Measurements from ENCODE around the gene NRARP.

NRARP gene

GRCh38 chr9:137298401-137299202, 3.5 kb downstream of the NRARP start:
- H3K4me3 ChIP-seq (ENCODE audit: low read depth in 1 of 2, low read length in 2 of 2): peak overlapping the region; percentile 73 to 89
- H3K27ac ChIP-seq (ENCODE audit: low read depth, low read length): peak overlapping the region; percentile 87
- H3K36me3 ChIP-seq (ENCODE audit: control insufficient read depth in 1 of 2, insufficient read depth in 2 of 2, low read length in 2 of 2): no peaks in the 10 kb centered on the region
- peak overlapping the region; percentile 82 to 91 for H3K9ac ChIP-seq (ENCODE audit: low read depth in 1 of 2, low read length in 2 of 2)
- peaks cover 8 to 9% of the 10 kb centered on the region in 2 donors for H3K27me3 ChIP-seq (ENCODE audit: control insufficient read depth in 1 of 2, insufficient read depth in 2 of 2, low read length in 2 of 2)
- peaks cover 28 to 50% of the 10 kb centered on the region in 2 donors for H3K4me1 ChIP-seq (ENCODE audit: control insufficient read depth in 1 of 2, insufficient read depth in 2 of 2, low read length in 2 of 2)
- no peaks in the 10 kb centered on the region for H3K9me3 ChIP-seq (ENCODE audit: control insufficient read depth in 1 of 2, low read length in 2 of 2)

- Histone ChIP-seq H3K27me3 (ENCODE audit: control insufficient read depth in 1 of 2, insufficient read depth in 2 of 2, low read length in 2 of 2) (peaks cover 8 to 9% of the 10 kb centered on the region in 2 donors), H3K9ac (ENCODE audit: low read depth in 1 of 2, low read length in 2 of 2) (peak overlapping the region; percentile 82 to 91), H3K36me3 (ENCODE audit: control insufficient read depth in 1 of 2, insufficient read depth in 2 of 2, low read length in 2 of 2) (no peaks in the 10 kb centered on the region), H3K4me1 (ENCODE audit: control insufficient read depth in 1 of 2, insufficient read depth in 2 of 2, low read length in 2 of 2) (peaks cover 24 to 49% of the 10 kb centered on the region in 2 donors), H3K9me3 (ENCODE audit: control insufficient read depth in 1 of 2, low read length in 2 of 2) (no peaks in the 10 kb centered on the region), H3K27ac (ENCODE audit: low read depth, low read length) (peak overlapping the region; percentile 87), H3K4me3 (ENCODE audit: low read depth in 1 of 2, low read length in 2 of 2) (peak overlapping the region; percentile 73 to 89)
Observed at GRCh38 chr9:137297966-137298365, 4.1 kb downstream of the NRARP start.

GRCh38 chr9:137296670-137297664, 5.1 kb downstream of the NRARP start:
- peaks cover 8 to 9% of the 10 kb centered on the region in 2 donors for H3K27me3 ChIP-seq (ENCODE audit: control insufficient read depth in 1 of 2, insufficient read depth in 2 of 2, low read length in 2 of 2)
- H3K4me3 ChIP-seq (ENCODE audit: low read depth in 1 of 2, low read length in 2 of 2): peak overlapping the region; percentile 72 to 74
- no peaks in the 10 kb centered on the region for H3K36me3 ChIP-seq (ENCODE audit: control insufficient read depth in 1 of 2, insufficient read depth in 2 of 2, low read length in 2 of 2)
- H3K4me1 ChIP-seq (ENCODE audit: control insufficient read depth in 1 of 2, insufficient read depth in 2 of 2, low read length in 2 of 2): peaks cover 25 to 47% of the 10 kb centered on the region in 2 donors
- H3K27ac ChIP-seq (ENCODE audit: low read depth, low read length): peak overlapping the region; percentile 96
- peak overlapping the region; percentile 80 to 91 for H3K9ac ChIP-seq (ENCODE audit: low read depth in 1 of 2, low read length in 2 of 2)
- no peaks in the 10 kb centered on the region for H3K9me3 ChIP-seq (ENCODE audit: control insufficient read depth in 1 of 2, low read length in 2 of 2)

- H3K27ac ChIP-seq (ENCODE audit: low read depth, low read length): peak overlapping the region; percentile 96
- H3K4me3 ChIP-seq (ENCODE audit: low read depth in 1 of 2, low read length in 2 of 2): peak overlapping the region; percentile 72 to 74
- H3K27me3 ChIP-seq (ENCODE audit: control insufficient read depth in 1 of 2, insufficient read depth in 2 of 2, low read length in 2 of 2): peaks cover 8 to 9% of the 10 kb centered on the region in 2 donors
- peak overlapping the region; percentile 80 to 91 for H3K9ac ChIP-seq (ENCODE audit: low read depth in 1 of 2, low read length in 2 of 2)
- H3K36me3 ChIP-seq (ENCODE audit: control insufficient read depth in 1 of 2, insufficient read depth in 2 of 2, low read length in 2 of 2): no peaks in the 10 kb centered on the region
- H3K4me1 ChIP-seq (ENCODE audit: control insufficient read depth in 1 of 2, insufficient read depth in 2 of 2, low read length in 2 of 2): peaks cover 25 to 43% of the 10 kb centered on the region in 2 donors
- no peaks in the 10 kb centered on the region for H3K9me3 ChIP-seq (ENCODE audit: control insufficient read depth in 1 of 2, low read length in 2 of 2)
Observed at GRCh38 chr9:137295849-137296669, 6.0 kb downstream of the NRARP start.

- Histone ChIP-seq H3K27me3 (ENCODE audit: control insufficient read depth in 1 of 2, insufficient read depth in 2 of 2, low read length in 2 of 2) (peaks cover 8 to 9% of the 10 kb centered on the region in 2 donors), H3K9me3 (ENCODE audit: control insufficient read depth in 1 of 2, low read length in 2 of 2) (no peaks in the 10 kb centered on the region), H3K36me3 (ENCODE audit: control insufficient read depth in 1 of 2, insufficient read depth in 2 of 2, low read length in 2 of 2) (no peaks in the 10 kb centered on the region), H3K4me1 (ENCODE audit: control insufficient read depth in 1 of 2, insufficient read depth in 2 of 2, low read length in 2 of 2) (peaks cover 25 to 43% of the 10 kb centered on the region in 2 donors), H3K9ac (ENCODE audit: low read depth in 1 of 2, low read length in 2 of 2) (peak overlapping the region in 1 of 2 donors; percentile 51), H3K4me3 (ENCODE audit: low read depth in 1 of 2, low read length in 2 of 2) (peak overlapping the region in 1 of 2 donors; percentile 15), H3K27ac (ENCODE audit: low read depth, low read length) (peak overlapping the region; percentile 96)
Observed at GRCh38 chr9:137295238-137295811, 6.7 kb downstream of the NRARP start.

DNA sequence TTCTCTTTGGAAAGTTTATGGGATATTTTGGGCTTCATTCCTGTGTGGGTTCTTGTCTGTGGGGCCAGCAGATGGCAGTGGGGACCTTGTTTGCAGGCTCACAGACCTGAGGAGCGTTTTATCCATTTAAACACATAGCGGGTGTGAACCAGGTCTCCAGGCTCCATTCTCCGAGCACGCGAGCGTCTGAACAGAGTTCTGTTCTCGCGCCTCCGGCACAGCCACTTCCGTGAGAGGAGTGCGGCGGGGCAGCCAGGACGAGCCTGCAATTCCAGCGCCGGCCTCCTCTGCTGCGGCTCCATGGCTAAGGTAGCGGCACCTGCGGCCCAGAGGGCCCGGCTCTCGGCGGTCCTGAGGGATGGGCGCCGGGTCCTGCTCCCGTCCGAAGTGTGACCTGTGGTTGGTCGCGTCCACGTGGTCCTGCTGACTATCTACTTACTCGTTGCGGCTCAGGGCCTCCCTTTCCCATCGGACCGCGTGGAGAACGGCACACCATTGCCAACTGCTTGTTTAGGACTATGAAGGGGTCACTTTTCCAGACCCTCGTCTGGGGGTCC, 7.3 kb downstream of the NRARP start:
- H3K27ac ChIP-seq (ENCODE audit: low read depth, low read length): peak overlapping the region; percentile 90

GRCh38 chr9:137294091-137294680, 7.9 kb downstream of the NRARP start:
- Histone ChIP-seq H3K4me3 (ENCODE audit: low read depth in 1 of 2, low read length in 2 of 2) (peak overlapping the region in 1 of 2 donors; percentile 2), H3K9ac (ENCODE audit: low read depth in 1 of 2, low read length in 2 of 2) (peak overlapping the region; percentile 6 to 57), H3K4me1 (ENCODE audit: control insufficient read depth in 1 of 2, insufficient read depth in 2 of 2, low read length in 2 of 2) (peaks cover 25 to 41% of the 10 kb centered on the region in 2 donors), H3K36me3 (ENCODE audit: control insufficient read depth in 1 of 2, insufficient read depth in 2 of 2, low read length in 2 of 2) (no peaks in the 10 kb centered on the region), H3K9me3 (ENCODE audit: control insufficient read depth in 1 of 2, low read length in 2 of 2) (no peaks in the 10 kb centered on the region), H3K27me3 (ENCODE audit: control insufficient read depth in 1 of 2, insufficient read depth in 2 of 2, low read length in 2 of 2) (peaks cover 8 to 9% of the 10 kb centered on the region in 2 donors), H3K27ac (ENCODE audit: low read depth, low read length) (peak overlapping the region; percentile 90)

More for the DNA sequence above, 7.3 kb downstream of the NRARP start:
- Histone ChIP-seq H3K4me1 (ENCODE audit: control insufficient read depth in 1 of 2, insufficient read depth in 2 of 2, low read length in 2 of 2) (peaks cover 25 to 43% of the 10 kb centered on the region in 2 donors), H3K36me3 (ENCODE audit: control insufficient read depth in 1 of 2, insufficient read depth in 2 of 2, low read length in 2 of 2) (no peaks in the 10 kb centered on the region), H3K9me3 (ENCODE audit: control insufficient read depth in 1 of 2, low read length in 2 of 2) (no peaks in the 10 kb centered on the region), H3K9ac (ENCODE audit: low read depth in 1 of 2, low read length in 2 of 2) (peak overlapping the region; percentile 6 to 57), H3K4me3 (ENCODE audit: low read depth in 1 of 2, low read length in 2 of 2) (peak overlapping the region in 1 of 2 donors; percentile 15), H3K27me3 (ENCODE audit: control insufficient read depth in 1 of 2, insufficient read depth in 2 of 2, low read length in 2 of 2) (peaks cover 8 to 9% of the 10 kb centered on the region in 2 donors)

GRCh38 chr9:137293482-137294090, 8.5 kb downstream of the NRARP start:
- H3K27me3 ChIP-seq (ENCODE audit: control insufficient read depth in 1 of 2, insufficient read depth in 2 of 2, low read length in 2 of 2): peaks cover 8 to 9% of the 10 kb centered on the region in 2 donors
- H3K27ac ChIP-seq (ENCODE audit: low read depth, low read length): peak overlapping the region; percentile 90
- peak overlapping the region; percentile 2 for H3K4me3 ChIP-seq (ENCODE audit: low read depth in 1 of 2, low read length in 2 of 2)
- H3K4me1 ChIP-seq (ENCODE audit: control insufficient read depth in 1 of 2, insufficient read depth in 2 of 2, low read length in 2 of 2): peaks cover 25 to 35% of the 10 kb centered on the region in 2 donors
- H3K9ac ChIP-seq (ENCODE audit: low read depth in 1 of 2, low read length in 2 of 2): peak overlapping the region; percentile 6 to 66
- no peaks in the 10 kb centered on the region for H3K9me3 ChIP-seq (ENCODE audit: control insufficient read depth in 1 of 2, low read length in 2 of 2)
- H3K36me3 ChIP-seq (ENCODE audit: control insufficient read depth in 1 of 2, insufficient read depth in 2 of 2, low read length in 2 of 2): no peaks in the 10 kb centered on the region
